Left forelimb (tissue), 1 donor: ENCODE measurements around the gene DAW1.
"Not testable (repeated sequence)": the region's sequence is repeated elsewhere in the genome, so short reads cannot be mapped to it uniquely, and the experiment has no call there.

Experiments
- DNase-seq: peaks from one replicate; pipeline ENCODE4 v3.0.0-alpha.2; 2018; ENCODE audit warnings: low spot score

DAW1 gene

GRCh38 chr2:227871375-227871791 lies at the start of gene DAW1:
TSS of gene DAW1 (plus strand) at chr2:227871631. CDS start at chr2:227871690, 59 bp downstream.
- peak; percentile 82 for DNase-seq

- DNase-seq: no peak
Observed at GRCh38 chr2:227822416-227823003, 48.9 kb upstream of the DAW1 start.

GRCh38 chr2:227823922-227824321 lies 47.5 kb upstream of the DAW1 start:
- no peak for DNase-seq

GRCh38 chr2:227824711-227825110 lies 46.7 kb upstream of the DAW1 start:
- no peak for DNase-seq

- DNase-seq: no peak
Observed at GRCh38 chr2:227826019-227826521, 45.4 kb upstream of the DAW1 start.

GRCh38 chr2:227826563-227826962 lies 44.9 kb upstream of the DAW1 start:
- no peak for DNase-seq

GRCh38 chr2:227827143-227827542 lies 44.3 kb upstream of the DAW1 start:
- DNase-seq: no peak

- DNase-seq: no peak
Observed at GRCh38 chr2:227828477-227828912, 42.9 kb upstream of the DAW1 start.

GRCh38 chr2:227829337-227829736 lies 42.1 kb upstream of the DAW1 start:
- DNase-seq: no peak

- no peak for DNase-seq
Observed at GRCh38 chr2:227834423-227834822, 37.0 kb upstream of the DAW1 start.

GRCh38 chr2:227834916-227835650 lies 36.3 kb upstream of the DAW1 start:
- no peak for DNase-seq

GRCh38 chr2:227839339-227840129 lies 31.9 kb upstream of the DAW1 start:
- DNase-seq: not testable (repeated sequence)

GRCh38 chr2:227846831-227847230 lies 24.6 kb upstream of the DAW1 start:
- no peak for DNase-seq

GRCh38 chr2:227848146-227848545 lies 23.3 kb upstream of the DAW1 start:
- no peak for DNase-seq

GRCh38 chr2:227848586-227848985 lies 22.8 kb upstream of the DAW1 start:
- DNase-seq: no peak

- no peak for DNase-seq
Observed at GRCh38 chr2:227849906-227850305, 21.5 kb upstream of the DAW1 start.

GRCh38 chr2:227853204-227853629 lies 18.2 kb upstream of the DAW1 start:
- DNase-seq: no peak

GRCh38 chr2:227853765-227854271 lies 17.6 kb upstream of the DAW1 start:
- DNase-seq: no peak

- no peak for DNase-seq
Observed at GRCh38 chr2:227855440-227855839, 16.0 kb upstream of the DAW1 start.

GRCh38 chr2:227856697-227857096 lies 14.7 kb upstream of the DAW1 start:
- DNase-seq: no peak

- DNase-seq: no peak
Observed at GRCh38 chr2:227860221-227860641, 11.2 kb upstream of the DAW1 start.

- no peak for DNase-seq
Observed at GRCh38 chr2:227861011-227861410, 10.4 kb upstream of the DAW1 start.
